ENCODE data around the gene ARL6IP4.

The ARL6IP4 gene

GRCh38 chr12:122998316-122998715 is 17.8 kb downstream of the ARL6IP4 start:
- TF ChIP-seq MAX (IDR thresholded peaks at IDR 0.05; ENCODE audit: low read depth, low read length) (no peak), MYC (IDR thresholded peaks at IDR 0.05; ENCODE audit: low read depth, low read length) (no peak)
- DNase-seq (ENCODE audit: low read depth), result no peak
- no peak overlapping the region for H3K4me3 ChIP-seq (ENCODE audit: low read depth, low read length)

- H3K4me3 ChIP-seq (ENCODE audit: low read depth, low read length), result no peak overlapping the region
- TF ChIP-seq CTCF (IDR thresholded peaks at IDR 0.05; ENCODE audit: low read depth, low read length) (no peak), MYC (IDR thresholded peaks at IDR 0.05; ENCODE audit: low read depth, low read length) (no peak), MAX (IDR thresholded peaks at IDR 0.05; ENCODE audit: low read depth, low read length) (no peak), POLR2A (IDR thresholded peaks at IDR 0.05; ENCODE audit: extremely low read depth, insufficient read length) (no peak)
- DNase-seq (ENCODE audit: low read depth), result no peak
Measured at GRCh38 chr12:122999196-122999946, 18.9 kb downstream of the ARL6IP4 start.

- no peak overlapping the region for H3K4me3 ChIP-seq (ENCODE audit: low read depth, low read length)
- DNase-seq (ENCODE audit: low read depth), result peak; percentile 94
- TF ChIP-seq MYC (IDR thresholded peaks at IDR 0.05; ENCODE audit: low read depth, low read length), result no peak; the same call in none of the 2 replicates
- TF ChIP-seq MAX (IDR thresholded peaks at IDR 0.05; ENCODE audit: low read depth, low read length), result 0 out of 2 replicates have a peak, but pooled peaks have one; percentile 31
Measured at GRCh38 chr12:122999986-123000420, 19.5 kb downstream of the ARL6IP4 start.

GRCh38 chr12:123000578-123000977 is 20.1 kb downstream of the ARL6IP4 start:
- no peak for TF ChIP-seq MYC (IDR thresholded peaks at IDR 0.05; ENCODE audit: low read depth, low read length)
- no peak overlapping the region for H3K4me3 ChIP-seq (ENCODE audit: low read depth, low read length)
- DNase-seq (ENCODE audit: low read depth), result no peak

GRCh38 chr12:123001464-123001863 is 21.0 kb downstream of the ARL6IP4 start:
- DNase-seq (ENCODE audit: low read depth), result no peak
- no peak overlapping the region for H3K4me3 ChIP-seq (ENCODE audit: low read depth, low read length)
- no peak for TF ChIP-seq MYC (IDR thresholded peaks at IDR 0.05; ENCODE audit: low read depth, low read length)
- TF ChIP-seq CTCF (IDR thresholded peaks at IDR 0.05; ENCODE audit: low read depth, low read length), result no peak
- TF ChIP-seq MAX (IDR thresholded peaks at IDR 0.05; ENCODE audit: low read depth, low read length), result no peak
- TF ChIP-seq POLR2A (IDR thresholded peaks at IDR 0.05; ENCODE audit: extremely low read depth, insufficient read length), result no peak

GRCh38 chr12:123003257-123003656 is 22.8 kb downstream of the ARL6IP4 start:
- TF ChIP-seq POLR2A (IDR thresholded peaks at IDR 0.05; ENCODE audit: extremely low read depth, insufficient read length), result no peak
- no peak for TF ChIP-seq MYC (IDR thresholded peaks at IDR 0.05; ENCODE audit: low read depth, low read length)
- no peak for TF ChIP-seq CTCF (IDR thresholded peaks at IDR 0.05; ENCODE audit: low read depth, low read length)
- no peak for TF ChIP-seq MAX (IDR thresholded peaks at IDR 0.05; ENCODE audit: low read depth, low read length)
- no peak overlapping the region for H3K4me3 ChIP-seq (ENCODE audit: low read depth, low read length)
- no peak for DNase-seq (ENCODE audit: low read depth)

- H3K4me3 ChIP-seq (ENCODE audit: low read depth, low read length), result no peak overlapping the region
- DNase-seq (ENCODE audit: low read depth), result no peak
- no peak for TF ChIP-seq POLR2A (IDR thresholded peaks at IDR 0.05; ENCODE audit: extremely low read depth, insufficient read length)
- TF ChIP-seq MYC (IDR thresholded peaks at IDR 0.05; ENCODE audit: low read depth, low read length), result no peak
- no peak for TF ChIP-seq MAX (IDR thresholded peaks at IDR 0.05; ENCODE audit: low read depth, low read length)
- no peak for TF ChIP-seq CTCF (IDR thresholded peaks at IDR 0.05; ENCODE audit: low read depth, low read length)
Measured at GRCh38 chr12:123004287-123004686, 23.8 kb downstream of the ARL6IP4 start.

Data from NB4 (cell line).